Upper lobe of left lung (tissue), 6 donors: Measurements from ENCODE around the gene MAGI2. TPM values are rescaled to one million over a fixed set of nuclear protein-coding genes. Genes with fewer than 3 reads are reported as not detected.

Experiments used
- ATAC-seq, 2 donors: fragments of 200-7000 bp; cut with Tn5 transposase; one replicate each; pipeline ENCODE4 v1.9.1; 2022; ENCODE audit warnings: mild to moderate bottlenecking in 2 of 2, moderate library complexity in 2 of 2; ENCODE audit not compliant: low FRiP score in 2 of 2
- DNase-seq, 2 donors: peaks; one replicate each; pipeline ENCODE4 v3.0.0-alpha.2; 2019 to 2020
- H3K27ac ChIP-seq, 4 donors: fragments of 200-600 bp; sonication (generic); one replicate each; pipeline ENCODE4 v1.5.1; 2016 to 2019
- H3K27me3 ChIP-seq, 4 donors: fragments of 200-600 bp; sonication (generic); one replicate each; pipeline ENCODE4 v1.5.1; 2017 to 2019
- H3K36me3 ChIP-seq, 4 donors: fragments of 200-600 bp; sonication (generic); one replicate each; pipeline ENCODE4 v1.5.1; 2016 to 2019
- H3K4me1 ChIP-seq, 4 donors: fragments of 200-600 bp; sonication (generic); one replicate each; pipeline ENCODE4 v1.5.1; 2018 to 2019
- H3K4me3 ChIP-seq, 4 donors: fragments of 200-600 bp; sonication (generic); one replicate each; pipeline ENCODE4 v1.5.1; 2017 to 2019; ENCODE audit warnings: mild to moderate bottlenecking in 2 of 4, moderate library complexity in 1 of 4
- H3K9me3 ChIP-seq, 4 donors: fragments of 200-600 bp; sonication (generic); one replicate each; pipeline ENCODE4 v1.5.1; 2018 to 2019
- EP300 ChIP-seq, 4 donors: sonication (generic); formaldehyde crosslinking; IDR thresholded peaks; one replicate each; pipeline ENCODE4 v1.5.1; 2017; ENCODE audit warnings: antibody characterized with exemption in 4 of 4, control low read depth in 2 of 4
- POLR2A ChIP-seq, 4 donors: fragments of 450-650 bp; IDR thresholded peaks; one replicate each; pipeline ENCODE4 v1.5.1; 2016 to 2017; ENCODE audit warnings: antibody characterized with exemption in 4 of 4, mild to moderate bottlenecking in 2 of 4
- POLR2AphosphoS5 ChIP-seq, 2 donors: sonication (generic); formaldehyde crosslinking; IDR thresholded peaks; one replicate each; pipeline ENCODE4 v1.5.1; 2017; ENCODE audit warnings: antibody characterized with exemption in 2 of 2
- WGBS, 2 donors: methylation state at CpG; one replicate each; pipeline ENCODE4 v1.1.5; 2017 to 2018; 5-methylcytosine and 5-hydroxymethylcytosine counted together
- total RNA-seq, 6 donors: library from RNA; depleted of rRNA in 4 of 6; stranded (reverse); fragments of >200 nt in 4 of 6; gene quantifications; one replicate each; pipeline versions ENCODE4 v1.1.0 to v1.2.1, GENCODE V29; 2016 to 2021
- TF ChIP-seq, protein P1 (sequence below), 6 experiments: fragments of 450-650 bp in 4 of 6; fragments of 200-600 bp in 2 of 6; sonication (generic) in 2 of 6; IDR thresholded peaks; one replicate each; pipeline ENCODE4 v1.5.1; 2016 to 2019; ENCODE audit warnings: antibody characterized with exemption in 6 of 6
- donor health status: DM: no; HTN: no; CAD: no; lungs with moderate emphysema.
- donor health status: DM: no; HTN: yes; CAD: no; lungs with severe emphysema.

MAGI2 gene
- total RNA-seq, 6 donors from 2014 or later, result 7.9 to 84.9 (median 11.8) TPM

DNA sequence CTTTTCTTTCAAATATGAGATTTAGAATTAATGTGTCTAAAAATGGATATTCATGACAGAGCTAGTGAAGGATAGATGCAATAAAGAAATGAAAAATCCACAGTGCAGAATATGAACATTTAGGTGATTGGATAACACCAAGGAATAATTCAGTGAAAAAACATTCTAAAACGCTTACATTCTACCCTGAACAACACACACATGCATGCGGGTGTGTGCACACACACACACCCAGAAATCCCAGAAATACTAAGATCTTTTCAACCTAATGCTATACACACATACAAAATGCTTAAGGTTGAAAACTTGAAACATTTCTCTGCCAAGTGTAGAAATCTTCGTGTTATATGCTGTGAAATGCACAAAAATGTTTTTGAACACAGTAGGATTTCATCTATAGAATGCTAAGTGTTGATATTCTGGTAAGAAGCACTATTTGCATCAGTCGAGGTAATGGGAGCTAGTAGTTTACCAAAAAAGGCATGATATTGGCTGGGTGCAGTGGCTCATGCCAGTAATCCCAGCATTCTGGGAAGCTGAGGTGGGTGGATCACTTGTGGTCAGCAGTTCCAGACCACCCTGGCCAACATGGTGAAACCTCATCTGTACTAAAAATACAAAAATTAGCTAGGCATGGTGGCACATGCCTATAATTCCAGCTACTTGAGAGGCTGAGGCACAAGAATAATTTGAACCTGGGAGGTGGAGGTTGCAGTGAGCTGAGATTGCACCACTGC is 1054.3 kb downstream of the MAGI2 start:
- DNase-seq (no peak), ATAC-seq (no peak)
- Histone ChIP-seq H3K9me3 (no peaks in the 10 kb centered on the region), H3K27ac (no peak overlapping the region), H3K36me3 (no peaks in the 10 kb centered on the region), H3K4me1 (no peaks in the 10 kb centered on the region), H3K27me3 (no peaks in the 10 kb centered on the region), H3K4me3 (no peak overlapping the region)
- TF ChIP-seq POLR2A (IDR thresholded peaks at IDR 0.05) (no peak), POLR2AphosphoS5 (IDR thresholded peaks at IDR 0.05) (no peak), EP300 (IDR thresholded peaks at IDR 0.05) (no peak)
- TF ChIP-seq, protein P1, sequence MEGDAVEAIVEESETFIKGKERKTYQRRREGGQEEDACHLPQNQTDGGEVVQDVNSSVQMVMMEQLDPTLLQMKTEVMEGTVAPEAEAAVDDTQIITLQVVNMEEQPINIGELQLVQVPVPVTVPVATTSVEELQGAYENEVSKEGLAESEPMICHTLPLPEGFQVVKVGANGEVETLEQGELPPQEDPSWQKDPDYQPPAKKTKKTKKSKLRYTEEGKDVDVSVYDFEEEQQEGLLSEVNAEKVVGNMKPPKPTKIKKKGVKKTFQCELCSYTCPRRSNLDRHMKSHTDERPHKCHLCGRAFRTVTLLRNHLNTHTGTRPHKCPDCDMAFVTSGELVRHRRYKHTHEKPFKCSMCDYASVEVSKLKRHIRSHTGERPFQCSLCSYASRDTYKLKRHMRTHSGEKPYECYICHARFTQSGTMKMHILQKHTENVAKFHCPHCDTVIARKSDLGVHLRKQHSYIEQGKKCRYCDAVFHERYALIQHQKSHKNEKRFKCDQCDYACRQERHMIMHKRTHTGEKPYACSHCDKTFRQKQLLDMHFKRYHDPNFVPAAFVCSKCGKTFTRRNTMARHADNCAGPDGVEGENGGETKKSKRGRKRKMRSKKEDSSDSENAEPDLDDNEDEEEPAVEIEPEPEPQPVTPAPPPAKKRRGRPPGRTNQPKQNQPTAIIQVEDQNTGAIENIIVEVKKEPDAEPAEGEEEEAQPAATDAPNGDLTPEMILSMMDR (IDR thresholded peaks at IDR 0.05), result no peak
- WGBS, 2 donors, result 75 to 85% methylated on average over 4 of the region's 4 CpGs

DNA sequence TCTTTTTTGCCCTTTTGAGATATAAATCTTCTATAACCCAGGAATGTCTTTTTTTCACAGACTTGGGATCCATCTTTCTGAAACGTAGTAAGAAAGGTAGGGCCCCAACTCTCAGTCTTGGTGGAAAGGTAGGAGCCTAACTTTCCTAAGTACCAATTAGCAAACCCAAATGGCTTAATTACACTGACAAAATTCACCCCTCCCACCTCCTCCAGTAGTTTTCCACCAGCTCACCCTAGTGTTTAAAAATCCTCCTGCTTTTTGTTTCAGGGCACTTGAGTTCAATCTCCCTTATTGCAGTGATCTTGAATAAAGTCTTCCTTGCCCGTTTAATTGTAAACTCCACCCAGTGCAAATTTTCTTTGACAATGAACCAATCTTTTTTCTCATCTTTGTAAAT is 1054.9 kb downstream of the MAGI2 start:
- 72 to 75% methylated on average over 2 of the region's 2 CpGs for WGBS, 2 donors
- no peak for DNase-seq
- no peak overlapping the region for H3K27ac ChIP-seq
- no peaks in the 10 kb centered on the region for H3K27me3 ChIP-seq
- no peaks in the 10 kb centered on the region for H3K9me3 ChIP-seq
- no peak overlapping the region for H3K4me3 ChIP-seq
- ATAC-seq, result no peak
- TF ChIP-seq POLR2AphosphoS5 (IDR thresholded peaks at IDR 0.05), result no peak
- no peak for TF ChIP-seq POLR2A (IDR thresholded peaks at IDR 0.05)
- TF ChIP-seq EP300 (IDR thresholded peaks at IDR 0.05), result no peak
- TF ChIP-seq, protein P1 (IDR thresholded peaks at IDR 0.05), result no peak
- H3K36me3 ChIP-seq, result no peaks in the 10 kb centered on the region
- no peaks in the 10 kb centered on the region for H3K4me1 ChIP-seq

DNA sequence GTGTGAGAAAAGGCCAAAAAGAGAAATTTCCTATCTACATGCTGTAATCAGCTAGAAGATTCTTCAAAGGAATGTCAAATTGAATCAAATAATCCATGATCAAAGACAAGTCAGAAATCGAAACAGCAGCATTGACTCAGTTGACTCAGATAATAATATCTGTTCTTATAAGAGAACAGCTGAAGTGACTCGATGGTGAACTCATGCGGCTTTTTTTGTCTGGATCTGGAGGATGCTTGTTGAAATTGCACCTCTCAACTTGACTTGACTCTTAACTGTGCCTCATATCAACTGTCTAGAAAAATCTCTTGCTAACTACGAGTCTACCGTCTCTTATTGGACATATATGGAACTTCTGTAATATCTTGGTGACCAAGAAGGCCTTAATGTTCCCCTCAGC is 1055.4 kb downstream of the MAGI2 start:
- Histone ChIP-seq H3K4me1 (no peaks in the 10 kb centered on the region), H3K4me3 (no peak overlapping the region), H3K36me3 (no peaks in the 10 kb centered on the region), H3K9me3 (no peaks in the 10 kb centered on the region), H3K27ac (no peak overlapping the region), H3K27me3 (no peaks in the 10 kb centered on the region)
- no peak for DNase-seq
- ATAC-seq, result no peak
- WGBS, 2 donors, result 86 to 93% methylated on average over 5 of the region's 5 CpGs
- TF ChIP-seq, protein P1 (IDR thresholded peaks at IDR 0.05), result no peak
- no peak for TF ChIP-seq POLR2AphosphoS5 (IDR thresholded peaks at IDR 0.05)
- TF ChIP-seq EP300 (IDR thresholded peaks at IDR 0.05), result no peak
- TF ChIP-seq POLR2A (IDR thresholded peaks at IDR 0.05), result no peak

GRCh38 chr7:78396210-78396609 is 1057.3 kb downstream of the MAGI2 start:
- 63 to 80% methylated on average over 3 of the region's 3 CpGs for WGBS, 2 donors

More at GRCh38 chr7:78396210-78396609, 1057.3 kb downstream of the MAGI2 start:
- ATAC-seq, result no peak
- Histone ChIP-seq H3K4me3 (no peak overlapping the region), H3K27ac (no peak overlapping the region), H3K9me3 (no peaks in the 10 kb centered on the region), H3K4me1 (no peaks in the 10 kb centered on the region), H3K36me3 (no peaks in the 10 kb centered on the region), H3K27me3 (no peaks in the 10 kb centered on the region)
- DNase-seq, result no peak
- TF ChIP-seq EP300 (IDR thresholded peaks at IDR 0.05), result no peak
- no peak for TF ChIP-seq POLR2A (IDR thresholded peaks at IDR 0.05)
- TF ChIP-seq, protein P1 (IDR thresholded peaks at IDR 0.05), result no peak
- TF ChIP-seq POLR2AphosphoS5 (IDR thresholded peaks at IDR 0.05), result no peak
